WTC11 (cell line): ENCODE results near the gene EFCAB8. TPM values are rescaled to one million over a fixed set of nuclear protein-coding genes. Genes with fewer than 3 reads are reported as not detected.
"Not testable (repeated sequence)": the region's sequence is repeated elsewhere in the genome, so short reads cannot be mapped to it uniquely, and the experiment has no call there.

Experiments used
- ATAC-seq: fragments of 200-7000 bp; cut with Tn5 transposase; 2 replicates; pipeline ENCODE4 v1.10.0; 2021; ENCODE audit warnings: mild to moderate bottlenecking, moderate library complexity
- CTCF ChIA-PET: fragments of 300-600 bp; sonication (Branson Sonifier 250); formaldehyde crosslinking; loops from one replicate; lab custom pipeline; 2021; ENCODE audit warnings: antibody characterized with exemption; lab: Charles Lee
- POLR2A ChIA-PET: fragments of 350-600 bp; sonication (Branson Sonifier 250); formaldehyde crosslinking; loops from one replicate; lab custom pipeline; 2021; ENCODE audit warnings: antibody characterized with exemption; lab: Charles Lee
- DNase-seq: peaks from one replicate; pipeline ENCODE4 v3.0.0; 2021; ENCODE audit warnings: low spot score
- H3K27ac Mint-ChIP-seq: 2 replicates; pipeline ENCODE4 v1.8.0; 2021; ENCODE audit warnings: mixed read lengths
- H3K27me3 Mint-ChIP-seq: 2 replicates; pipeline ENCODE4 v1.8.0; 2021; ENCODE audit warnings: low read depth, mild to moderate bottlenecking, moderate library complexity, mixed read lengths
- H3K36me3 Mint-ChIP-seq: 2 replicates; pipeline ENCODE4 v1.8.0; 2021; ENCODE audit warnings: mixed read lengths
- H3K4me1 Mint-ChIP-seq: 2 replicates; pipeline ENCODE4 v1.8.0; 2022; ENCODE audit warnings: mixed read lengths
- H3K4me3 Mint-ChIP-seq: 2 replicates; pipeline ENCODE4 v1.8.0; 2021; ENCODE audit warnings: mild to moderate bottlenecking, moderate library complexity, mixed read lengths
- H3K9me3 Mint-ChIP-seq: 2 replicates; pipeline ENCODE4 v1.8.0; 2021; ENCODE audit warnings: mixed read lengths
- ATF1 ChIP-seq: sonication (generic); formaldehyde crosslinking; IDR thresholded peaks from 2 replicates; pipeline ENCODE4 v1.8.1; 2023; ENCODE audit warnings: mild to moderate bottlenecking, moderate library complexity, missing genetic modification reagents
- CREM ChIP-seq: sonication (generic); formaldehyde crosslinking; IDR thresholded peaks from 2 replicates; pipeline ENCODE4 v1.8.1; 2022; ENCODE audit warnings: mild to moderate bottlenecking, missing genetic modification reagents, moderate library complexity
- ELF4 ChIP-seq: sonication (generic); formaldehyde crosslinking; IDR thresholded peaks from 2 replicates; pipeline ENCODE4 v1.8.1; 2022; ENCODE audit warnings: low read depth, mild to moderate bottlenecking, moderate library complexity, missing genetic modification reagents
- FOXJ3 ChIP-seq: sonication (generic); formaldehyde crosslinking; IDR thresholded peaks from 2 replicates; pipeline ENCODE4 v1.9.0; 2021; ENCODE audit warnings: missing genetic modification reagents, mild to moderate bottlenecking, borderline replicate concordance
- HMGA2 ChIP-seq: fragments of 250-450 bp; sonication (Bioruptor Pico); IDR thresholded peaks from 2 replicates; pipeline ENCODE4 v1.4.0; 2021; ENCODE audit warnings: mild to moderate bottlenecking, moderate library complexity
- NFYB ChIP-seq: sonication (generic); formaldehyde crosslinking; conservative IDR thresholded peaks from 2 replicates; pipeline ENCODE4 v1.8.0; 2022; ENCODE audit warnings: low read depth, missing genetic modification reagents
- OVOL2 ChIP-seq: fragments of 250-450 bp; sonication (Bioruptor Pico); IDR thresholded peaks from 2 replicates; pipeline ENCODE4 v1.9.0; 2021; ENCODE audit warnings: mild to moderate bottlenecking, borderline replicate concordance
- RORB ChIP-seq: fragments of 250-450 bp; sonication (Bioruptor Pico); IDR thresholded peaks from 2 replicates; pipeline ENCODE4 v1.9.0; 2021; ENCODE audit warnings: mild to moderate bottlenecking
- SMAD4 ChIP-seq: sonication (generic); formaldehyde crosslinking; IDR thresholded peaks from 2 replicates; pipeline ENCODE4 v1.8.0; 2022; ENCODE audit warnings: mild to moderate bottlenecking, missing genetic modification reagents
- TEAD4 ChIP-seq: sonication (generic); formaldehyde crosslinking; IDR thresholded peaks from 2 replicates; pipeline ENCODE4 v1.8.0; 2022; ENCODE audit warnings: mild to moderate bottlenecking, missing genetic modification reagents
- TP53 ChIP-seq: sonication (generic); formaldehyde crosslinking; IDR thresholded peaks from 2 replicates; pipeline ENCODE4 v1.8.1; 2023; ENCODE audit warnings: mild to moderate bottlenecking, missing genetic modification reagents
- ZNF121 ChIP-seq: sonication (generic); formaldehyde crosslinking; IDR thresholded peaks from 2 replicates; pipeline ENCODE4 v1.8.0; 2023; ENCODE audit warnings: missing genetic modification reagents
- ZNF263 ChIP-seq: sonication (generic); formaldehyde crosslinking; IDR thresholded peaks from 2 replicates; pipeline ENCODE4 v1.8.1; 2022; ENCODE audit warnings: low read depth, mild to moderate bottlenecking, moderate library complexity, missing genetic modification reagents
- ZNF396 ChIP-seq: fragments of 250-450 bp; sonication (Bioruptor Pico); IDR thresholded peaks from 2 replicates; pipeline ENCODE4 v1.8.0; 2021; ENCODE audit warnings: mild to moderate bottlenecking, moderate library complexity, borderline replicate concordance
- total RNA-seq: library from RNA; stranded (reverse); gene quantifications from 3 replicates; pipeline ENCODE4 v1.2.3, GENCODE V29; 2021
- TF ChIP-seq, protein P1 (sequence below): fragments of 250-450 bp; sonication (Bioruptor Pico); IDR thresholded peaks from 2 replicates; pipeline ENCODE4 v2.1.2; 2022; ENCODE audit warnings: mild to moderate bottlenecking, moderate library complexity
- TF ChIP-seq, protein P2 (sequence below): sonication (generic); formaldehyde crosslinking; IDR thresholded peaks from 2 replicates; pipeline ENCODE4 v1.8.0; 2023; ENCODE audit warnings: mild to moderate bottlenecking, missing genetic modification reagents
- TF ChIP-seq, protein P3 (sequence below): sonication (generic); formaldehyde crosslinking; IDR thresholded peaks from 2 replicates; pipeline ENCODE4 v1.8.1; 2023; ENCODE audit warnings: mild to moderate bottlenecking, missing genetic modification reagents
- TF ChIP-seq, protein P4 (sequence below): sonication (generic); formaldehyde crosslinking; IDR thresholded peaks from 2 replicates; pipeline ENCODE4 v1.8.1; 2023; ENCODE audit warnings: mild to moderate bottlenecking, missing genetic modification reagents, moderate library complexity
- TF ChIP-seq, protein P5 (sequence below): sonication (generic); formaldehyde crosslinking; IDR thresholded peaks from 2 replicates; pipeline ENCODE4 v1.8.1; 2022; ENCODE audit warnings: low read depth, mild to moderate bottlenecking, moderate library complexity, missing genetic modification reagents, borderline replicate concordance
- TF ChIP-seq, protein P6 (sequence below): fragments of 250-450 bp; sonication (Bioruptor Pico); IDR thresholded peaks from 2 replicates; pipeline ENCODE4 v1.9.0; 2021; ENCODE audit warnings: mild to moderate bottlenecking

The EFCAB8 gene
- total RNA-seq, 1 experiment from 2014 or later, result 0.17 TPM

DNA sequence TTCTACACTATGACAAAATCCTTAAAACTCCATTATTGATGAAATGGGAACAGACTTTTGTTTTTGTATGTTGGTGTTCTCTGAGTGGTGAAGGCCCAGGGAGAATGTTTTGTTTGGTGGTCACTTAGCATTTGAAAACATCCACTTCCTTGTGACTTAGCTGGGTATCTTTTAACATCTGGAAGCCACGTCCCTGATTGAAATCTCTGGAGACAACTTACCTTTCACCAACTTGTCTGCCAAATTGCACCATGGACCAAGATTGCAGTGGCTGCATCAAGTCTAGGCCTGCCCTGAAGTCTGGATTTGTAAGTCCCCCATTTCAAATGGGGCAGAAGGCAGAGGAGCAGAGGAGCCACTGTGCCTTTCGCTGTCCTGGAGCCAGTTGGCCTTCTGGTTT is 534 bp upstream of the EFCAB8 start (continued):
- TF ChIP-seq NFYB, result no peak
- TF ChIP-seq, protein P1, sequence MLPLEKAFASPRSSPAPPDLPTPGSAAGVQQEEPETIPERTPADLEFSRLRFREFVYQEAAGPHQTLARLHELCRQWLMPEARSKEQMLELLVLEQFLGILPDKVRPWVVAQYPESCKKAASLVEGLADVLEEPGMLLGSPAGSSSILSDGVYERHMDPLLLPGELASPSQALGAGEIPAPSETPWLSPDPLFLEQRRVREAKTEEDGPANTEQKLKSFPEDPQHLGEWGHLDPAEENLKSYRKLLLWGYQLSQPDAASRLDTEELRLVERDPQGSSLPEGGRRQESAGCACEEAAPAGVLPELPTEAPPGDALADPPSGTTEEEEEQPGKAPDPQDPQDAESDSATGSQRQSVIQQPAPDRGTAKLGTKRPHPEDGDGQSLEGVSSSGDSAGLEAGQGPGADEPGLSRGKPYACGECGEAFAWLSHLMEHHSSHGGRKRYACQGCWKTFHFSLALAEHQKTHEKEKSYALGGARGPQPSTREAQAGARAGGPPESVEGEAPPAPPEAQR, result no peak

DNA sequence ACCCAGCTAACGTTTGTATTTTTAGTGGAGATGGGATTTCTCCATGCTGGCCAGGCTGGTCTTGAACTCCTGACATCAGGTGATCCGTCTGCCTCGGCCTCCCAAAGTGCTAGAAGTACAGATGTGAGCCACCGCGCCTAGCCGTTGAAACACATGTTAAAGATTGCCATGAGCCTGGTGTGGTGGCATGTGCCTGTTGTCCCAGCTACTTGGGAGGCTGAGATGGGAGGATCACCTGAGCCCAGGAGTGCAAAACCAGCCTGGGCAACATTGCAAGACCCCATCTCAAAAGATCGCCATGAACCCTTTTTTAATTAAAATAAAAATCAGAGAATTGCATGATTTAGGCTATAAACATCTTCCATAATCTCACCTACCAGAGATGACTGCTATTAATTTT is 2.7 kb downstream of the EFCAB8 start:
- ChIA-PET CTCF (no interaction called here), POLR2A (no interaction called here)
- H3K36me3 Mint-ChIP-seq, result no peaks in the 10 kb centered on the region

DNA sequence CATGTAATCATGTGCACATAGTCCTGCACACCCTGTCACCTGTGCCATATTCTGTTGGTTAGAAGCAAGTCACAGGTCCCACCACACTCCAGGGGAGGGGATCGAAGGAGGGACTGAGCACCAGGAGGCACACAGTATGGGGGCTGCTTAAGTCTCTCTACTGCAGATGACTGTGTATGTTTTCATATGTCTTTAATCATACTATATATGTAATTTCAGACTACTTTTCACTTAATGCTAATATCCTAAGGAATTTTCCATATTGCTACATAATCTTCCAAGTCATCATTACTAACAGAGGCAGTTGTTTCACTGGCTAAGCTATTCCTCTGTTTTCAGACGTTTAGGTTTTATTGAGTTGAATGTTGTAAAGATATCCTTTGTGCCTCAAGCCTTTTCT is 10.8 kb downstream of the EFCAB8 start:
- no peak for DNase-seq
- Mint-ChIP-seq H3K36me3 (no peaks in the 10 kb centered on the region), H3K27me3 (no peaks in the 10 kb centered on the region), H3K4me3 (no peak overlapping the region), H3K4me1 (peaks cover 13% of the 10 kb centered on the region), H3K27ac (no peak overlapping the region), H3K9me3 (no peaks in the 10 kb centered on the region)
- no peak for ATAC-seq
- ChIA-PET POLR2A (no interaction called here), CTCF (interaction anchor here (1.0 to 1.2 kb wide), 2 partner anchors 25 to 80 kb away, joined by 3 read pairs; no protein-coding TSS in a partner anchor)
- TF ChIP-seq, protein P2, sequence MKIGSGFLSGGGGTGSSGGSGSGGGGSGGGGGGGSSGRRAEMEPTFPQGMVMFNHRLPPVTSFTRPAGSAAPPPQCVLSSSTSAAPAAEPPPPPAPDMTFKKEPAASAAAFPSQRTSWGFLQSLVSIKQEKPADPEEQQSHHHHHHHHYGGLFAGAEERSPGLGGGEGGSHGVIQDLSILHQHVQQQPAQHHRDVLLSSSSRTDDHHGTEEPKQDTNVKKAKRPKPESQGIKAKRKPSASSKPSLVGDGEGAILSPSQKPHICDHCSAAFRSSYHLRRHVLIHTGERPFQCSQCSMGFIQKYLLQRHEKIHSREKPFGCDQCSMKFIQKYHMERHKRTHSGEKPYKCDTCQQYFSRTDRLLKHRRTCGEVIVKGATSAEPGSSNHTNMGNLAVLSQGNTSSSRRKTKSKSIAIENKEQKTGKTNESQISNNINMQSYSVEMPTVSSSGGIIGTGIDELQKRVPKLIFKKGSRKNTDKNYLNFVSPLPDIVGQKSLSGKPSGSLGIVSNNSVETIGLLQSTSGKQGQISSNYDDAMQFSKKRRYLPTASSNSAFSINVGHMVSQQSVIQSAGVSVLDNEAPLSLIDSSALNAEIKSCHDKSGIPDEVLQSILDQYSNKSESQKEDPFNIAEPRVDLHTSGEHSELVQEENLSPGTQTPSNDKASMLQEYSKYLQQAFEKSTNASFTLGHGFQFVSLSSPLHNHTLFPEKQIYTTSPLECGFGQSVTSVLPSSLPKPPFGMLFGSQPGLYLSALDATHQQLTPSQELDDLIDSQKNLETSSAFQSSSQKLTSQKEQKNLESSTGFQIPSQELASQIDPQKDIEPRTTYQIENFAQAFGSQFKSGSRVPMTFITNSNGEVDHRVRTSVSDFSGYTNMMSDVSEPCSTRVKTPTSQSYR, result no peak
- TF ChIP-seq TP53 (CRISPR knock-in tag), result no peak
- TF ChIP-seq CREM, result no peak

More for the DNA sequence above, 2.7 kb downstream of the EFCAB8 start:
- Mint-ChIP-seq H3K4me3 (no peak overlapping the region), H3K27me3 (no peaks in the 10 kb centered on the region), H3K9me3 (no peaks in the 10 kb centered on the region), H3K27ac (no peak overlapping the region), H3K4me1 (peaks cover 45% of the 10 kb centered on the region)
- DNase-seq (no peak), ATAC-seq (no peak)
- peak; percentile 92 for TF ChIP-seq ZNF121 (CRISPR knock-in tag)
- no peak for TF ChIP-seq ATF1 (CRISPR knock-in tag)
- TF ChIP-seq ELF4 (CRISPR knock-in tag), result no peak

DNA sequence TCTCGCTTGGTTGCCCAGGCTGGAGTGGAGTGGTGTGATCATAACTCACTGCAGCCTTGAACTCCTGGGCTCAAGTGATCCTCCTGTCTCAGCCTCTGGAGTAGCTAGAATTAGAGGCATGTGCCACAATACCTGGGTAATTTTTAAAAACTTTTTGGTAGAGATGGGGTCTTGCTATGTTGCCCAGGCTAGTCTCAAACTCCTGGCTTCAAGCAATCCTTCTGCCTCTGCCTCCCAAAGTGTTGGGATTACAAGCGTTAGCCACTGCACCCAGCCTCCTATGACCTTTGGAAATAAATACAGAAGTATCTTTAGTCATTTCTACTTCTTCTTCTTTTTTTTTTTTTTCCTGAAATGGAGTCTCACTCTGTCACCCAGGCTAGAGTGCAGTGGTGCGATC is 11.8 kb downstream of the EFCAB8 start:
- ATAC-seq, H3K27ac Mint-ChIP-seq, H3K9me3 Mint-ChIP-seq, POLR2A ChIA-PET, H3K36me3 Mint-ChIP-seq, H3K4me3 Mint-ChIP-seq, DNase-seq, H3K27me3 Mint-ChIP-seq, H3K4me1 Mint-ChIP-seq: not testable (repeated sequence)
- CTCF ChIA-PET, result interaction anchor here (1.1 kb wide), 1 partner anchor 32 kb away, joined by 3 read pairs; no protein-coding TSS in a partner anchor
- TF ChIP-seq ZNF121 (CRISPR knock-in tag), result peak; percentile 69; the same call in 1 of the 2 replicates

DNA sequence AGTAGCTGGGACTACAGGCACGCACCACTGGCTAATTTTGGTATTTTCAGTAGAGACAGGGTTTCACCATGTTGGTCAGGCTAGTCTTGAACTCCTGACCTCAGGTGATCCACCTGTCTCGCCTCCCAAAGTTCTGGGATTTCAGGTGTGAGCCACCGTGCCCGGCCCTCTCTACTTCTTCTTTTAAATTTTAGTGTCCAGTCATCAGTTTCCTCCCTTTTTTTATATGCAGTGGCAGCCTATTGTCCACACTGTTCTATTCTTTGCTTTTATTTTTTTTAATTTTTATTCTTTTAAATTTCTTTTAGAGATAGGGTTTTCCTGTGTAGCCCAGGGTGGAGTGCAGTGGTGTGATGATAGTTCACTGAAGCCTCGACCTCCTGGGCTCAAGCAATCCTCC is 12.3 kb downstream of the EFCAB8 start:
- no peak overlapping the region for H3K27ac Mint-ChIP-seq
- no peak overlapping the region for H3K4me3 Mint-ChIP-seq
- DNase-seq (no peak), ATAC-seq (no peak)
- H3K9me3 Mint-ChIP-seq, result no peaks in the 10 kb centered on the region
- ChIA-PET CTCF (interaction anchor here (1.1 kb wide), 1 partner anchor 31 kb away, joined by 3 read pairs; no protein-coding TSS in a partner anchor), POLR2A (no interaction called here)
- H3K36me3 Mint-ChIP-seq, result no peaks in the 10 kb centered on the region
- H3K27me3 Mint-ChIP-seq, result no peaks in the 10 kb centered on the region
- peaks cover 3% of the 10 kb centered on the region; the same call in 1 of the 2 replicates for H3K4me1 Mint-ChIP-seq
- TF ChIP-seq OVOL2 (CRISPR knock-in tag), result no peak
- no peak for TF ChIP-seq ZNF263 (CRISPR knock-in tag)
- TF ChIP-seq HMGA2 (CRISPR knock-in tag), result no peak
- TF ChIP-seq, protein P3, sequence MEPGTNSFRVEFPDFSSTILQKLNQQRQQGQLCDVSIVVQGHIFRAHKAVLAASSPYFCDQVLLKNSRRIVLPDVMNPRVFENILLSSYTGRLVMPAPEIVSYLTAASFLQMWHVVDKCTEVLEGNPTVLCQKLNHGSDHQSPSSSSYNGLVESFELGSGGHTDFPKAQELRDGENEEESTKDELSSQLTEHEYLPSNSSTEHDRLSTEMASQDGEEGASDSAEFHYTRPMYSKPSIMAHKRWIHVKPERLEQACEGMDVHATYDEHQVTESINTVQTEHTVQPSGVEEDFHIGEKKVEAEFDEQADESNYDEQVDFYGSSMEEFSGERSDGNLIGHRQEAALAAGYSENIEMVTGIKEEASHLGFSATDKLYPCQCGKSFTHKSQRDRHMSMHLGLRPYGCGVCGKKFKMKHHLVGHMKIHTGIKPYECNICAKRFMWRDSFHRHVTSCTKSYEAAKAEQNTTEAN (CRISPR knock-in tag), result no peak
- TF ChIP-seq, protein P4, sequence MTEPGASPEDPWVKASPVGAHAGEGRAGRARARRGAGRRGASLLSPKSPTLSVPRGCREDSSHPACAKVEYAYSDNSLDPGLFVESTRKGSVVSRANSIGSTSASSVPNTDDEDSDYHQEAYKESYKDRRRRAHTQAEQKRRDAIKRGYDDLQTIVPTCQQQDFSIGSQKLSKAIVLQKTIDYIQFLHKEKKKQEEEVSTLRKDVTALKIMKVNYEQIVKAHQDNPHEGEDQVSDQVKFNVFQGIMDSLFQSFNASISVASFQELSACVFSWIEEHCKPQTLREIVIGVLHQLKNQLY (CRISPR knock-in tag), result no peak
- TF ChIP-seq SMAD4 (CRISPR knock-in tag), result no peak
- TF ChIP-seq FOXJ3 (CRISPR knock-in tag), result no peak
- TF ChIP-seq, protein P5, sequence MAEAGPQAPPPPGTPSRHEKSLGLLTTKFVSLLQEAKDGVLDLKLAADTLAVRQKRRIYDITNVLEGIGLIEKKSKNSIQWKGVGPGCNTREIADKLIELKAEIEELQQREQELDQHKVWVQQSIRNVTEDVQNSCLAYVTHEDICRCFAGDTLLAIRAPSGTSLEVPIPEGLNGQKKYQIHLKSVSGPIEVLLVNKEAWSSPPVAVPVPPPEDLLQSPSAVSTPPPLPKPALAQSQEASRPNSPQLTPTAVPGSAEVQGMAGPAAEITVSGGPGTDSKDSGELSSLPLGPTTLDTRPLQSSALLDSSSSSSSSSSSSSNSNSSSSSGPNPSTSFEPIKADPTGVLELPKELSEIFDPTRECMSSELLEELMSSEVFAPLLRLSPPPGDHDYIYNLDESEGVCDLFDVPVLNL (CRISPR knock-in tag), result no peak
- TF ChIP-seq RORB (CRISPR knock-in tag), result no peak
- TF ChIP-seq, protein P6, sequence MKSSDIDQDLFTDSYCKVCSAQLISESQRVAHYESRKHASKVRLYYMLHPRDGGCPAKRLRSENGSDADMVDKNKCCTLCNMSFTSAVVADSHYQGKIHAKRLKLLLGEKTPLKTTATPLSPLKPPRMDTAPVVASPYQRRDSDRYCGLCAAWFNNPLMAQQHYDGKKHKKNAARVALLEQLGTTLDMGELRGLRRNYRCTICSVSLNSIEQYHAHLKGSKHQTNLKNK (CRISPR knock-in tag), result no peak
- TF ChIP-seq TEAD4, result no peak
- no peak for TF ChIP-seq ZNF396 (CRISPR knock-in tag)
